Measurements from ENCODE around the gene BICD1.

The BICD1 gene

GRCh38 chr12:32343496-32343895 lies 236.8 kb downstream of the BICD1 start:
- DNase-seq (ENCODE audit: low read depth, low spot score), result no peak

- DNase-seq (ENCODE audit: low read depth, low spot score), result no peak
Observed at GRCh38 chr12:32344047-32344446, 237.4 kb downstream of the BICD1 start.

GRCh38 chr12:32353540-32353939 lies 246.9 kb downstream of the BICD1 start:
- no peak for DNase-seq (ENCODE audit: low read depth, low spot score)

- no peak for DNase-seq (ENCODE audit: low read depth, low spot score)
Observed at GRCh38 chr12:32357601-32358249, 251.1 kb downstream of the BICD1 start.

GRCh38 chr12:32360956-32361355 lies 254.3 kb downstream of the BICD1 start:
- no peak for DNase-seq (ENCODE audit: low read depth, low spot score)

- no peak for DNase-seq (ENCODE audit: low read depth, low spot score)
Observed at GRCh38 chr12:32362892-32363291, 256.2 kb downstream of the BICD1 start.

- peak; percentile 70 for DNase-seq (ENCODE audit: low read depth, low spot score)
Observed at GRCh38 chr12:32365473-32366064, 258.9 kb downstream of the BICD1 start.

GRCh38 chr12:32366714-32367113 lies 260.1 kb downstream of the BICD1 start:
- DNase-seq (ENCODE audit: low read depth, low spot score), result no peak

GRCh38 chr12:32367381-32367780 lies 260.7 kb downstream of the BICD1 start:
- DNase-seq (ENCODE audit: low read depth, low spot score), result no peak

GRCh38 chr12:32369202-32369601 lies 262.6 kb downstream of the BICD1 start:
- no peak for DNase-seq (ENCODE audit: low read depth, low spot score)

- DNase-seq (ENCODE audit: low read depth, low spot score), result no peak
Observed at GRCh38 chr12:32377344-32378055, 270.9 kb downstream of the BICD1 start.

GRCh38 chr12:32379213-32379612 lies 272.6 kb downstream of the BICD1 start:
- DNase-seq (ENCODE audit: low read depth, low spot score), result no peak

- no peak for DNase-seq (ENCODE audit: low read depth, low spot score)
Observed at GRCh38 chr12:32379667-32380066, 273.0 kb downstream of the BICD1 start.

- DNase-seq (ENCODE audit: low read depth, low spot score), result no peak
Observed at GRCh38 chr12:32382226-32382625, 275.6 kb downstream of the BICD1 start.

GRCh38 chr12:32390572-32391219 lies 284.0 kb downstream of the BICD1 start:
- peak; percentile 73 for DNase-seq (ENCODE audit: low read depth, low spot score)

GRCh38 chr12:32395026-32395425 lies 288.4 kb downstream of the BICD1 start:
- DNase-seq (ENCODE audit: low read depth, low spot score), result no peak

GRCh38 chr12:32397696-32398095 lies 291.0 kb downstream of the BICD1 start:
- no peak for DNase-seq (ENCODE audit: low read depth, low spot score)

GRCh38 chr12:32398181-32398580 lies 291.5 kb downstream of the BICD1 start:
- no peak for DNase-seq (ENCODE audit: low read depth, low spot score)

- DNase-seq (ENCODE audit: low read depth, low spot score), result no peak
Observed at GRCh38 chr12:32398816-32399369, 292.2 kb downstream of the BICD1 start.

GRCh38 chr12:32399370-32400113 lies 292.9 kb downstream of the BICD1 start, which contains the start of gene FGD4:
TSS of gene FGD4 (plus strand) at chr12:32399558.
- DNase-seq (ENCODE audit: low read depth, low spot score), result peak; percentile 94

GRCh38 chr12:32400114-32400672 lies 293.5 kb downstream of the BICD1 start:
- DNase-seq (ENCODE audit: low read depth, low spot score), result peak; percentile 82
